GM18870 (cell line): ENCODE results near the gene TRIML1.
"Not testable (repeated sequence)": the region's sequence is repeated elsewhere in the genome, so short reads cannot be mapped to it uniquely, and the experiment has no call there.

Experiments used
- ATAC-seq: cut with Tn5 transposase; IDR thresholded peaks from one replicate; pipeline ENCODE4 v1.9.1; 2021; ENCODE audit warnings: moderate library complexity; ENCODE audit not compliant: unreplicated experiment

TRIML1 gene

DNA sequence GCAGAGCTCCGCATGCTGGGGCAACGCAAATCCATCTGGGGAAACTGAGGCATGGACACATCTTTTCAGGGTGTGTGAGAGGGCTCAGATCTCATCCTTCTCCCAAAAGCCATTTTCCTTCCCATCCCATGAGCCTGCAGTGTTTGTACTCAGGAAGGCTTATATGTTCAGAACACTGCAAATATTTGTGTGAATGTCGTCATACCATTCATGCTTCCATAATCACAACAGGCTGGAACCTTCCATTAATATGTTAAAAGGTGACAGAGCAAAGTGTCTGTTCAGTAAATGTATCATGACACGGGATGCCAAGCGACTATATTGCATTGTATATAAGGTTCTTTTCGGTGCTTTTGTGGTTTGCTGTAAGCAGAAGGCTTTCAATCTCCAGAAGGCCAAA is 8.5 kb downstream of the TRIML1 start:
- ATAC-seq: no peak

GRCh38 chr4:188154668-188155405 is 15.6 kb downstream of the TRIML1 start:
- no peak for ATAC-seq

DNA sequence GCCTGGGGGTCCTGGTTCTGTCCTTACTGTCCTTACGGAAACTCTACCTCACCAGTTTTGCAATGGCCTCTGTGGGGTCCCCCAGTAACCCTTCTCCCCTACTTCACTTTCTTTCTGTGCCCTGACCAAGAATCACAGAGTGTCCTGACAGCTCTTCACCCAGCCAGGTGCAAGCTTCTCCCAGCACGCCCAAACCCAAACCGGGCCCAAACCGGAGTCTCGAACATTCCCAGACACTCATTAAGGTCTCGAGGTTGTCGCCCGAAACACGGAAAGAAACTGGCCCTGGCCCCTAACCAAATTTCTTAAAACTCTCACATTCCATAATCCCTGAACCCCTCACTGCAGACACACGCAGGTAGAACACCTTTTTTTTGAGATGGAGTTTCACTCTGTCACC is 19.1 kb downstream of the TRIML1 start:
- no peak for ATAC-seq

- ATAC-seq: not testable (repeated sequence)
These were observed 20.4 kb downstream of the TRIML1 start for GRCh38 chr4:188159513-188160226.

- ATAC-seq: no peak
These were observed 21.2 kb downstream of the TRIML1 start for GRCh38 chr4:188160406-188160805.

DNA sequence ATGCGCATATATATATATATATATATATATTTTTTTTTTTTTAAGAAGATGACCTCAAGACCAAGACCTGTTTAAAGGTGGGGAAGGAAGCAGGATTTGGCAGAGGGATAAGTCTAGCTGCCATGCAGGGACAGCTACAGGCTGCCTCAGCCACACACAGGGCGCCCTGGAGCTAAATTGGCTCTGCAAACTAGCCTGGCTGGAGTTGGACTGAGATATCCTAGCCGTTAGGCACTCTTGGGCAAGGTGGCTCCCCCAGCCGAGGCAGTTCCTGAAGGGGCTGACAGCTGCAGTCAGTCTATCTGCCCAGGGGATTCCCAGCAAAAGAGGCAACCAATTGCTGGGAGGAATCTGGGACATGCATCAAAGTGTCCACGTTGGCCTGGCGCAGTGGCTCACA is 21.9 kb downstream of the TRIML1 start:
- ATAC-seq: no peak

GRCh38 chr4:188162698-188163097 is 23.5 kb downstream of the TRIML1 start:
- no peak for ATAC-seq

DNA sequence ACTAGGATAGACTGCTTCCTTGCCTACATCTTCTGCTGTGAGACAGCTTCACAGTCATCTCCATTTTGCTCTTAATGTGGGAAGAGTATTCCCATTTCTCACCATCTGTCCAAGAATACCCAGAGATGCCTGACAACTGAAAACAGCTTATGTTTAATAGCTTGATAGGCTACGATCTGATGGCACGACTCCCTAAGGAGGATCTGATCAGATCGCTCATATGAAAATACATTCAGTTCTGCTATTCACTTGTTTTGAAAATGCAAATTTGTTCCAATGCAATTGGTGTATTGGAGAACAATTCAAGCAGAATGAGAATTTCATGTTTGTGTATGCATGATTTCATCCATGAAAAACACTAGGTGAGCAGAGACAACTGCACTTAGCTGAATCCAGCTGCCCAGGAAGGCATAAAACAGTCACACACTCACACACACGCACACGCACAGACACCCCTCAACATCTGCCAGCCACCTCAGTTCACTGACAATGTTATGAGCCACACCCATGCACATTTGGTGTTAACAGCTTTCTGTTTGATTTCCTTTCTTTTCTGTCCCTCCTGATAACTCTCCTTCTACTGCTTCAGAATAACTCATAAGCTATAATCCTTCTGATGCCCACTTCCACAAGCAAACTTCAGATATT is 29.6 kb downstream of the TRIML1 start:
- no peak for ATAC-seq

GRCh38 chr4:188171551-188171950 is 32.3 kb downstream of the TRIML1 start:
- no peak for ATAC-seq

- no peak for ATAC-seq
These were observed 36.0 kb downstream of the TRIML1 start for GRCh38 chr4:188175288-188175687.

GRCh38 chr4:188177997-188178675 is 38.9 kb downstream of the TRIML1 start:
- ATAC-seq: no peak

- ATAC-seq: no peak
These were observed 39.6 kb downstream of the TRIML1 start for GRCh38 chr4:188178806-188179205.

DNA sequence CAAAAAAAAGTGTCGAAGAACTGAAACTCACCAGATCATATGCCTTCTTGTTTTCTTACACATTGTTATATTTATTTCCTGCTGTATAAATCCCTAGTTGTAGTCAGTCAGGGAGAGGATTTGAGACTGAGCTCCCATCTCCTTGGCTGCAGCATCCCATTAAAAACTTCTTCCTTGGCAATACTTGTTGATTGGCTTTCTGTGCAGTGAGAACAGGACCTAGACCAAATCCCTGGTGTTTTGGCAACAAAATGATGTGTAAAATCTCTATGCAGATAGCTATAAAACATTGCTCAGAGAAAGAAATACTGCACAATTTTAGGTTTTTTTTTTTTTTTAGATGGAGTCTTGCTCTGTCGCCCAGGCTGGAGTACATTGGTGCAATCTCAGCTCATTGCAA is 47.9 kb downstream of the TRIML1 start:
- ATAC-seq: no peak

DNA sequence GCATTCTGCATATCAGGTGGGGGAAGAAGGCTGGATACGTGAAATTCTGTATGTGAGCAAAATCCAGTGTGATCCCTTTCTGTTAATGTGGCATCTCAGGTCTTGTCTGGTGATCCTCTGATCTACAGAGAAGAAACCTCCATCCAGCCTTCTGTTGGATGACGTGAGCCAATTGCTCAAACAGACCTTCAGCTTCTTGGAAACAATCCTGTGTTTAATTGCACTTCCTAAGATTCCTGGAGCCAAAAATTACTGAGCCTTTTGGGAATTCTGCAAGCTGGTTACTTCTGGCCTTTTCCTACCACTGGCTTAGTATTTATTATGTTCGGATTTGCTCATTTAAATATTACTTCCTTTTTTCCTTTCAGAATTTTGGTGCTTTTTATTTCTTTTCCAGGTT is 51.2 kb downstream of the TRIML1 start:
- no peak for ATAC-seq

DNA sequence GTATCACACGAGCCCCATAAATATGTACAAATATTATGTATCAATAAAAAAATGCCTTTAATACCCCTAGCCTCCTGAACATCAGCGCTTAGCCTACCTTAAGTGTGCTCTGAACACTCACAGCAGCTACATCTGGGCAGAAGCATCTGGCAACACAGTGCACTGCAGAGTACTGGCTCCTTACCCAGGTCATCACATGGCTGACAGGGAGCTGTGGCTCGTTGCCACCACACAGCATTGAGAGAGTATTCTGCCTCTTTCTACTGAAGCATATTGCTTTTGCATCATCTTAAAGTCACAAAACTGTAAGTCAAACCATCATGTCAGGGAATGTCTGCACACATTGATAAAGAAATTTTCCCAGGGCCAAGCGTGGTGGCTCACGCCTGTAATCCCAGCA is 55.2 kb downstream of the TRIML1 start:
- no peak for ATAC-seq

DNA sequence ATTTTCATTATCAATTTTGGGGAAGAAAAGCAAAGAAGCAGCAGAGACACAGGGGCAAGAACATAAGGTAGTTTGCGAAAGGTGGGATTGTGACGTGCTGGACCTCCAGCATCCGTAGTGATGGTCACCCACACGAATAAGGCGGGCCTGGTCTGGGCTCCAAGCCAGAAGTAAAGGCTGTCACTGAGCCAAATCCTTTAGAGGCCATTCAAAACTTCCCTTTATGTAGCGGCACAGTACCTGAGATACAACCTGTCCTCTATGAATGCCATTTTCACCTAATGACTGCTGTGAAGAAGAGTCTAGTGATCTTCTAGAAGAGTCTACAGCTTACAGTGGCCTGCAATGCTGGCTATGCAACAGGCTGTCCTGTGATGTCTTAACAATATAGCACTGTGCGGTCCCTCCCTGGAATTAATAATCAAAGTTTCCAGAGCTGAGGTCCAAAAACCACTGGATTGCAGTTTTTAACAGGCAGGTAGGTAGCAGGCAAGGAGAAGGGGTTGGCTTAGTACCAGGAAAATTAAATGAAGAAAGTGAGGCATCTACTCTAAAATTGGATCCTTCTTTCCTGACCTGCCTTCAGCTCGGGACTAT is 56.2 kb downstream of the TRIML1 start:
- no peak for ATAC-seq

DNA sequence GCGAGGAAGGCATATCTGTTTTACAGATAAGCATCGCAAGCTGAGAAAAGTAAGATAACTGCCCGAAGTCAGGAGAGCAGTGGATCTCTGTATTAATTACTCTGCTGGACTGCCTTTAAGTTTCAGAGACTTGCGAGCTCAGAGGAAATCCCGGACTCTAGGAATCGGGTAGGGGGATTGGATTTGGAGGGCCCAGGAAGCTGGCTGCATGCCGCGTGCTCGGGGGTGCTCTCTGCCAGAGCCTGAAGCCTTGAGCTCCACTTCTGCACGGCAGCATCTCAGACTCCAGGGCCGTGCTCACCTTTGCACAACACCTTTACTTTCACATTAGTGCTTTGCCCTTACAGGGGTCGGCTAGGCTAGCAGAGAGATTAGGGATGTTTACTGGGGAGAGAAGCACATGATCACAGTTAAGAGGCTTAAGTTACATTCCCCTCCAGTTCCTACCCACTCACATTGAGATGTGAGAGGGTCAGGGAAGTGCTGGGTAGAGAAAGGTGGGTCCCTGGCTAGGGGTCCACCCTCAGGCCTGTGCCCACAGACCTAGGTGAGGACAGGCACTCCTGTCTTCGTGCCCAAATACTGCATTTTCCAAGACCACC is 57.0 kb downstream of the TRIML1 start:
- no peak for ATAC-seq
